GM12878 (cell line): ENCODE data around the gene OR2AT4. TPM values are rescaled to one million over a fixed set of nuclear protein-coding genes. Genes with fewer than 3 reads are reported as not detected.

Source experiments
- ATF7 ChIP-seq: fragments of 450-650 bp; IDR thresholded peaks from 2 replicates; pipeline ENCODE4 v1.6.1; 2016; ENCODE audit warnings: low read depth, mild to moderate bottlenecking
- BCLAF1 ChIP-seq: fragments of 450-650 bp; IDR thresholded peaks from 2 replicates; pipeline ENCODE4 v1.6.1; 2017; ENCODE audit warnings: antibody characterized with exemption, mild to moderate bottlenecking, moderate library complexity
- ETV6 ChIP-seq, 2 experiments: fragments of 450-650 bp in 1 of 2; IDR thresholded peaks in 1 of 2; conservative IDR thresholded peaks in 1 of 2; 2 replicates each; pipeline ENCODE4 v1.6.1; 2014; ENCODE audit warnings: antibody characterized with exemption in 1 of 2, borderline replicate concordance in 1 of 2, low read depth in 1 of 2, mild to moderate bottlenecking in 1 of 2, moderate library complexity in 1 of 2
- GABPA ChIP-seq: IDR thresholded peaks from 2 replicates; pipeline ENCODE4 v1.6.1; 2014; ENCODE audit warnings: antibody characterized with exemption, low read depth, mild to moderate bottlenecking, inconsistent platforms
- GATAD2B ChIP-seq: fragments of 450-650 bp; conservative IDR thresholded peaks from 2 replicates; pipeline ENCODE4 v1.6.1; 2017; ENCODE audit warnings: low read depth, mild to moderate bottlenecking, moderate library complexity
- HCFC1 ChIP-seq: fragments of 150-350 bp; IDR thresholded peaks from 2 replicates; pipeline ENCODE4 v1.6.1; 2014; ENCODE audit warnings: low read length
- IKZF1 ChIP-seq: fragments of 450-650 bp; conservative IDR thresholded peaks from 2 replicates; pipeline ENCODE4 v1.6.1; 2017; ENCODE audit warnings: antibody characterized with exemption, mild to moderate bottlenecking
- IRF4 ChIP-seq: IDR thresholded peaks from 2 replicates; pipeline ENCODE4 v1.6.1; 2011; ENCODE audit warnings: low read depth, low read length
- KDM1A ChIP-seq: fragments of 200-600 bp; sonication (generic); IDR thresholded peaks from 2 replicates; pipeline ENCODE4 v1.6.1; 2016; ENCODE audit warnings: borderline replicate concordance
- LARP7 ChIP-seq: fragments of 450-650 bp; IDR thresholded peaks from 2 replicates; pipeline ENCODE4 v1.6.1; 2017; ENCODE audit warnings: mild to moderate bottlenecking
- MEF2A ChIP-seq: IDR thresholded peaks from 2 replicates; pipeline ENCODE4 v1.6.1; 2011; ENCODE audit warnings: low read depth, mild to moderate bottlenecking, low read length, moderate library complexity; ENCODE audit not compliant: insufficient read depth
- POLR2AphosphoS2 ChIP-seq: IDR thresholded peaks from 2 replicates; pipeline ENCODE4 v1.6.1; 2011; ENCODE audit warnings: low read depth, mild to moderate bottlenecking, low read length, improper control_type of control experiment, moderate library complexity
- RAD21 ChIP-seq: IDR thresholded peaks from 2 replicates; pipeline ENCODE4 v1.6.1; 2011; ENCODE audit warnings: mild to moderate bottlenecking, low read depth, low read length, moderate library complexity; ENCODE audit not compliant: insufficient read depth
- SIN3A ChIP-seq: IDR thresholded peaks from 2 replicates; pipeline ENCODE4 v1.6.1; 2012; ENCODE audit warnings: low read depth, low read length, improper control_type of control experiment
- SMC3 ChIP-seq: IDR thresholded peaks from 2 replicates; pipeline ENCODE4 v1.6.1; 2011; ENCODE audit warnings: low read length, improper control_type of control experiment, borderline replicate concordance
- TCF12 ChIP-seq: IDR thresholded peaks from 2 replicates; pipeline ENCODE4 v1.6.1; 2011; ENCODE audit warnings: low read depth, mild to moderate bottlenecking, low read length
- ZBED1 ChIP-seq: IDR thresholded peaks from 2 replicates; pipeline ENCODE4 v1.6.1; 2016; ENCODE audit warnings: borderline replicate concordance
- polyA plus RNA-seq, 11 experiments: library from polyadenylated mRNA; depleted of rRNA in 4 of 11; unstranded in 6 of 11; stranded (reverse) in 5 of 11; fragments of >200 nt; fragmentation: Nextera tagmentation in 4 of 11; fragmentation: Illumina TruSeq in 1 of 11; extraction: Ambion mirVana in 4 of 11; extraction: Trizol in 1 of 11; gene quantifications; 1 replicate in 1 of 11; 2 replicates in 10 of 11; pipeline versions ENCODE4 v1.2.1 to v1.2.3, GENCODE V29; 2011 to 2016; ENCODE audit warnings: inconsistent platforms in 2 of 11, missing spikeins in 2 of 11, low read depth in 1 of 11
- total RNA-seq, 4 experiments: library from RNA; depleted of rRNA in 3 of 4; stranded (reverse); fragments of >200 nt in 3 of 4; fragmentation: Illumina TruSeq in 1 of 4; extraction: Trizol in 1 of 4; gene quantifications; 2 replicates each; pipeline versions ENCODE4 v1.2.1 to v1.2.3, GENCODE V29; 2013 to 2021
- TF ChIP-seq, protein P1 (sequence below): fragments of 150-350 bp; IDR thresholded peaks from 2 replicates; pipeline ENCODE4 v1.6.1; 2014; ENCODE audit warnings: mild to moderate bottlenecking, low read depth, low read length
- TF ChIP-seq, protein P2 (sequence below): IDR thresholded peaks from 2 replicates; pipeline ENCODE4 v1.6.1; 2012; ENCODE audit warnings: low read depth, low read length, improper control_type of control experiment
- TF ChIP-seq, protein P3 (sequence below), 3 experiments: IDR thresholded peaks in 2 of 3; conservative IDR thresholded peaks in 1 of 3; 2 replicates each; pipeline ENCODE4 v1.5.1; 2011; ENCODE audit warnings: low read depth in 3 of 3, low read length in 3 of 3, mild to moderate bottlenecking in 3 of 3, control low read depth in 2 of 3, moderate library complexity in 2 of 3, inconsistent platforms in 1 of 3, mixed read lengths in 1 of 3; ENCODE audit not compliant: control insufficient read depth in 2 of 3, insufficient read depth in 1 of 3; ENCODE audit errors: extremely low read depth in 1 of 3

OR2AT4 gene
- total and polyA plus RNA-seq, 10 of the 15 experiments (the other 5 are each of a cell fraction or from before 2014, with no cell fraction given) = 0.01 TPM; not detected in 9

- TF ChIP-seq IRF4 (no peak), POLR2AphosphoS2 (no peak), ETV6 (conservative IDR thresholded peaks at IDR 0.05 in 1 of 2, IDR thresholded peaks at IDR 0.05 in 1 of 2; ENCODE audit: borderline replicate concordance in 1 of 2, low read depth in 1 of 2) (no peak), IKZF1 (no peak), GABPA (no peak), SIN3A (no peak), LARP7 (0 out of 2 replicates have a peak, but pooled peaks have one; percentile 22), SMC3 (peak; percentile 83), TCF12 (peak; percentile 74), GATAD2B (no peak), MEF2A (no peak), KDM1A (no peak), ATF7 (no peak), RAD21 (peak; percentile 80), ZBED1 (no peak), HCFC1 (no peak), BCLAF1 (no peak)
- TF ChIP-seq, protein P1, sequence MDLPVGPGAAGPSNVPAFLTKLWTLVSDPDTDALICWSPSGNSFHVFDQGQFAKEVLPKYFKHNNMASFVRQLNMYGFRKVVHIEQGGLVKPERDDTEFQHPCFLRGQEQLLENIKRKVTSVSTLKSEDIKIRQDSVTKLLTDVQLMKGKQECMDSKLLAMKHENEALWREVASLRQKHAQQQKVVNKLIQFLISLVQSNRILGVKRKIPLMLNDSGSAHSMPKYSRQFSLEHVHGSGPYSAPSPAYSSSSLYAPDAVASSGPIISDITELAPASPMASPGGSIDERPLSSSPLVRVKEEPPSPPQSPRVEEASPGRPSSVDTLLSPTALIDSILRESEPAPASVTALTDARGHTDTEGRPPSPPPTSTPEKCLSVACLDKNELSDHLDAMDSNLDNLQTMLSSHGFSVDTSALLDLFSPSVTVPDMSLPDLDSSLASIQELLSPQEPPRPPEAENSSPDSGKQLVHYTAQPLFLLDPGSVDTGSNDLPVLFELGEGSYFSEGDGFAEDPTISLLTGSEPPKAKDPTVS = no peak
- TF ChIP-seq, protein P2, sequence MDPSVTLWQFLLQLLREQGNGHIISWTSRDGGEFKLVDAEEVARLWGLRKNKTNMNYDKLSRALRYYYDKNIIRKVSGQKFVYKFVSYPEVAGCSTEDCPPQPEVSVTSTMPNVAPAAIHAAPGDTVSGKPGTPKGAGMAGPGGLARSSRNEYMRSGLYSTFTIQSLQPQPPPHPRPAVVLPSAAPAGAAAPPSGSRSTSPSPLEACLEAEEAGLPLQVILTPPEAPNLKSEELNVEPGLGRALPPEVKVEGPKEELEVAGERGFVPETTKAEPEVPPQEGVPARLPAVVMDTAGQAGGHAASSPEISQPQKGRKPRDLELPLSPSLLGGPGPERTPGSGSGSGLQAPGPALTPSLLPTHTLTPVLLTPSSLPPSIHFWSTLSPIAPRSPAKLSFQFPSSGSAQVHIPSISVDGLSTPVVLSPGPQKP = no peak
- TF ChIP-seq, protein P3, sequence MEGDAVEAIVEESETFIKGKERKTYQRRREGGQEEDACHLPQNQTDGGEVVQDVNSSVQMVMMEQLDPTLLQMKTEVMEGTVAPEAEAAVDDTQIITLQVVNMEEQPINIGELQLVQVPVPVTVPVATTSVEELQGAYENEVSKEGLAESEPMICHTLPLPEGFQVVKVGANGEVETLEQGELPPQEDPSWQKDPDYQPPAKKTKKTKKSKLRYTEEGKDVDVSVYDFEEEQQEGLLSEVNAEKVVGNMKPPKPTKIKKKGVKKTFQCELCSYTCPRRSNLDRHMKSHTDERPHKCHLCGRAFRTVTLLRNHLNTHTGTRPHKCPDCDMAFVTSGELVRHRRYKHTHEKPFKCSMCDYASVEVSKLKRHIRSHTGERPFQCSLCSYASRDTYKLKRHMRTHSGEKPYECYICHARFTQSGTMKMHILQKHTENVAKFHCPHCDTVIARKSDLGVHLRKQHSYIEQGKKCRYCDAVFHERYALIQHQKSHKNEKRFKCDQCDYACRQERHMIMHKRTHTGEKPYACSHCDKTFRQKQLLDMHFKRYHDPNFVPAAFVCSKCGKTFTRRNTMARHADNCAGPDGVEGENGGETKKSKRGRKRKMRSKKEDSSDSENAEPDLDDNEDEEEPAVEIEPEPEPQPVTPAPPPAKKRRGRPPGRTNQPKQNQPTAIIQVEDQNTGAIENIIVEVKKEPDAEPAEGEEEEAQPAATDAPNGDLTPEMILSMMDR (IDR thresholded peaks at IDR 0.05 in 2 of 3, conservative IDR thresholded peaks at IDR 0.05 in 1 of 3; ENCODE audit: control insufficient read depth in 2 of 3, extremely low read depth in 1 of 3, insufficient read depth in 1 of 3, low read depth in 3 of 3, low read length in 3 of 3) = peak; percentile 86 to 99 (median 96)
Measured at GRCh38 chr11:75140269-75141138, 43.8 kb upstream of the OR2AT4 start (continued).
